ENCODE measurements around the gene FBXO31.

The FBXO31 gene, protein sequence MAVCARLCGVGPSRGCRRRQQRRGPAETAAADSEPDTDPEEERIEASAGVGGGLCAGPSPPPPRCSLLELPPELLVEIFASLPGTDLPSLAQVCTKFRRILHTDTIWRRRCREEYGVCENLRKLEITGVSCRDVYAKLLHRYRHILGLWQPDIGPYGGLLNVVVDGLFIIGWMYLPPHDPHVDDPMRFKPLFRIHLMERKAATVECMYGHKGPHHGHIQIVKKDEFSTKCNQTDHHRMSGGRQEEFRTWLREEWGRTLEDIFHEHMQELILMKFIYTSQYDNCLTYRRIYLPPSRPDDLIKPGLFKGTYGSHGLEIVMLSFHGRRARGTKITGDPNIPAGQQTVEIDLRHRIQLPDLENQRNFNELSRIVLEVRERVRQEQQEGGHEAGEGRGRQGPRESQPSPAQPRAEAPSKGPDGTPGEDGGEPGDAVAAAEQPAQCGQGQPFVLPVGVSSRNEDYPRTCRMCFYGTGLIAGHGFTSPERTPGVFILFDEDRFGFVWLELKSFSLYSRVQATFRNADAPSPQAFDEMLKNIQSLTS

GRCh38 chr16:87383505-87384161 is at the start of gene FBXO31:
TSS of gene FBXO31 (minus strand) at chr16:87383776. CDS start at chr16:87383744, 32 bp downstream.
- DNase-seq: peak; percentile 89 to 90

- no peak for DNase-seq
Measured at GRCh38 chr16:87432330-87432915, 48.8 kb upstream of the FBXO31 start.

DNA sequence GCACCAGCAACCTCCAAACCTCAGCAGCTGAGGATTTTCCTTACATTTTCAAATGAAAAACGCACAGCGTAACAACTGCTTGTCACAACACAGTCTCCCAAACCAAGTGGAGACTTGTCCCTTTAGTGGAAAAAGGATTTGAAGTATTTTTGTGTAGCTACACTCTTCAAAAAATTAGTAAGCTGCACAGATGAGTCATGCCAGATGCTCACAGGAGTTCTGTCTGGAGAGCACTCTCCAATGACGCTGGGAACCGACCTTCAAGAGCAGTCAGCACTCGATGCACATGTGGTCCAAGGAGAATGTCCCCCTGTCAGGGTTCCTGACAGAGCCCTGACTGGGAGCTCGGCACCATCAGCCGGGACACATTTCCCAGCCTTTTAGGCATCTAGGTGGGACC is 48.4 kb upstream of the FBXO31 start:
- no peak for DNase-seq

GRCh38 chr16:87426423-87427215 is 43.0 kb upstream of the FBXO31 start:
- no peak for DNase-seq

GRCh38 chr16:87425941-87426340 is 42.4 kb upstream of the FBXO31 start:
- no peak for DNase-seq

GRCh38 chr16:87424266-87424665 is 40.7 kb upstream of the FBXO31 start:
- no peak for DNase-seq

DNA sequence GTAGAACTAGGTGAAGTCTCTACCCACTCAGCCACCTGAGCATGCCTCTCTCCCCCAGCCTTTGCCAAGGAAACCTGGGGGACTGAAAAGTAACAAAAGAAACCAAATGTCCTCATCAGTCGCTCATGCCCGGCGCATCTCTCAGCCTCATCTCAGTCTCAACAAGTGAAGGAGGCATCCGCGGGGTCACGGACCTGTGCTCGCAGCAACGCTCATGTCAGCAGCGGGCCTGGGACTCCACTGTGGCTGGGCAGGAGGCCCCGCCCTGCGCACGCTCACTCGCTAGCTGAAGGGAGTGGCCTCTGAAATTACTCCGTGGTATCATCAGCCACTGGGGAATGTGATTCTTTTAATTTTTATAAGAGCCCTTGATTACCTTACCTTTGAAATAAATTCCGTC is 39.9 kb upstream of the FBXO31 start:
- DNase-seq: no peak

DNA sequence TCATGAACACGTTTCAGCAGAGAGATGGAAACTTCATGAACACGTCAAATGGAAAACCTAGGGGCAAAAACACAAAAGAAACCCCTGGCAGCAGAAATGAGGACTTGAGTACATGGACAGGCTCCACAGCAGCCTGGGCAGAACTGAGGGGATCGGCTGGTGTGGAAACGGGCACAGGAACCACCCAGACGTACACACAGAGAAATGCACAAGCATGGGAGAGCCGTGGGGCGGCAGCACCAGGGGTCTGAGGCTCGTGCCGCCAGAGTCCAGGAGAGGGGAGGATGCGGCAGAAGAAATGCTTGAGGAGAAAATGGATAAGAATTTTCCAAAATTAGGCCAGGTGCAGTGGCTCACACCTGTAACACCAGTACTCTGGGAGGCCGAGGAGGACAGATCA is 38.5 kb upstream of the FBXO31 start:
- no peak for DNase-seq

DNA sequence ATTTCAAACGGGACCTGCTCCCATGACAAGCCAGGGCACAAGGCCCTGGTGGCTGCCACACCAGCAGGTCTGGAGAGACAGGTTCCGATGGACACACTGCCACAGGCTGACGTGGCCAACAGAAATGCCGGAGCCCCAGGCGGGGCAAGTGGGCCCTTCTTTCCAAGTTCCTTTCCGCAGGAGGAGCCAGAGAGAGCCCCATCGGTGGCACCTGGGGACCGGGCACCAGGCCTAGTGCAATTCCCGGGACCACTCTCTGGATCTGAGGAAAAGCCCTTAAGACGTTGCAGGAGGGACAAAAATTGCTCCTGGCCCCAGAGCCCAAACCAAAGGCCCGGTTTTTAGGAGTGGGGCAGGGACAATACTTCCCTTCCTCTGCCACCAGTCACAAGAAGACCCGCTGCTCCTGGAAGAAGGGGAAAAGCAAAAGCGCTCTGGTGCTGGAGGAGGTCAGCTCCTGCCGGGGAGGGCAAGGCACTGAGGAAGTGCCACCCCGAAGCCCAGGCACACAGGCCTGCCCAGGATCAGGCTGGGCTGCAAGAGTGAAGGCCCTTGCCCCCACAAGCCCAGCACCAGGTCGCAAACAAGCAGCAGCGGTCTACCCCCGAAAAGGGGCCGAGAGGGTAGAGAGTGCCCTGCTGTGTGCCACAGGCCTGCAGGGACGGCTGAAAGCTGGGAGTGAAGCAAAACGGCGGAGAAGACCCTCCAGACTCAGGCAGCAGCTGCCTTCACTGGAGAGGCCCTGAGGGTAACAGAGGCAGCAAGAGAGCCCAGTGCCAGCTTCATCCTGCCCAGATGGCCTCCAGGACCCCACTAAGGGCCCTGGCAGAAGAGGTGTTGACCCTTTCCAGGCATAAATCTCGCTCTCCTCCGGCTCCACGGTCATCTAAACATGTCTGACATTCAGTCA is 37.7 kb upstream of the FBXO31 start:
- DNase-seq: no peak

DNA sequence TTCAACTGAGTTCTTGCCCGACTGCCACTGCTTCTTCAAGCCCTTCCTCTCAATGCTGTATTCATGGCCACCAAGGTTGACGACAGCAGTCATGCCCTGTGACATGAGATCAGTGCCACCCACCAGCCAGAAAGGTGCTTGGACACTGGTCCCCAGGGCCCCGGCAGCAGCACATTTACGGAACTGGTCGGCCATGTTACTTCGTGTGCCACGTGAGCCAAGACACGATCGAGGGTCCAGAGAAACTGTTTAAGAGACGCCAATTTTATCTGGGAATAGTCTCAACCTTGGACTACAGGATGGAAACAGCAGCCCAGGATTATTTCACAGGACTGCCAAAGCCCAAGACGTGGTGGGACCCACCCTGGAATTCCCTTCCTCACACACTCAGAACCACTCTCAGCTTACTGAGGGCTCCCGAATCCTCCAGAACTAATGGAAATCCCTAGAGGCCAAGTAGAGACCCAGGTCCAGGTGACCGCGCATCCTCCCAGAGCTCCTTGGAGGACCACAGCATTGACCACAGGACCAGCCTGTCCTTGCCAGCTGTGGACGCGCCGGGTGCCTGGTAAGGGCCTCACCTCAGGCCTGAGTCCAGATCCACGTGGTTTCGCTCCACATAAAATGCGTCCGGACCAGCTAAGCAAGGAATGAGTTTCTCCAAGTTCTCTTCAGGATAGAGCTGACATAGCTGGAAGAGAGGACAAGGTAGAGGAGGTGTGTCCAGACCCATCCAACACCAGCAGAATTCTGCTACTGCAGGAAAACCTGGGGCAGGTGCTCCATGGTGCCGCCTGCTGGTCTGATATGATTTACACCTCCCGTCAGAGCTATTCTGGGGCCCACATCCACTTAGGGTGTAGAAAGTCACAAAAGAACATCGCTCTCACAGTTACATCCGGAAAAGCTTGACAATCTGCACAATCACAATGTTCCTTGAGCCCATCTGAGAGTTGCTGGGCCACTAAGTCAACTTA is 36.7 kb upstream of the FBXO31 start:
- no peak for DNase-seq

- no peak for DNase-seq
Measured at GRCh38 chr16:87418644-87419043, 35.1 kb upstream of the FBXO31 start.

DNA sequence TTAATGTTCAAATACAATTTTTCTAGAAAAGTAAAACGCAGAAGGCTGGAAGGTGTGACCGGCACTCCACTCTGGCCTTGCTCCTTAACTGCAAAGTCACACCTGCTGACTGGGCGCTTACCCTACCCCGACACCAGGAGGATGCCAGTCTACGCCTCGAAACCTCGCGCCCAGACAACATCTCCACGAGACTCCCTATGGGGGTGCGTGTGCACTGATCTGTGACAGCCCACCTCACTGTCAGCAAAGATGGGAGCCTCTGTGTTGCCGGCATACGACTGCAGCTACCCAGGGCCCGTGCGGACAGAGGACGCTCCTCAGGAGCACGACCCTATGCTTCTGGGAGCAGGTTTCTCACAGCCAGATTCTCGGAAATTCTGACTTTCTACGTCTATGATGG is 34.6 kb upstream of the FBXO31 start:
- DNase-seq: no peak

DNA sequence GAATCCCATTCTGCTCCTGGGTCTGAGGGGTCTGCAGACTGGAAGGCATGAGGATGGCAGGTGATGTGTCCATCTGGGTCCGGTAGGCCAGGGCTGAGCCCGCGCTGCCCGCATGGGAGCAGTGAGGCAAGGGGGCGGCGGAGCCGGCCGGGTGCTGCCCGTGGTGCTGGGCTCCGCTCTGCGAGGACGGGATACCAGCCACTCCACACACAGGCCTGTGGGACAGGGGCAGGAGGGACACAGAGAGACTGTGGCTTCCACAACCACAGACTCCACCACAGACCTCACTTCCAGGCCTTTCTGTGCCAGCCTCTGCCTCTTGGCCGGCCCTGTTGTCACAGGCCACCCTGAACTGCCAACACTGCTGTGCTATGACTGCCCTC is 33.9 kb upstream of the FBXO31 start:
- DNase-seq: no peak

GRCh38 chr16:87416826-87417527 is 33.4 kb upstream of the FBXO31 start:
- peak; percentile 31 to 35 for DNase-seq

GRCh38 chr16:87415441-87415840 is 31.9 kb upstream of the FBXO31 start:
- DNase-seq: no peak

DNA sequence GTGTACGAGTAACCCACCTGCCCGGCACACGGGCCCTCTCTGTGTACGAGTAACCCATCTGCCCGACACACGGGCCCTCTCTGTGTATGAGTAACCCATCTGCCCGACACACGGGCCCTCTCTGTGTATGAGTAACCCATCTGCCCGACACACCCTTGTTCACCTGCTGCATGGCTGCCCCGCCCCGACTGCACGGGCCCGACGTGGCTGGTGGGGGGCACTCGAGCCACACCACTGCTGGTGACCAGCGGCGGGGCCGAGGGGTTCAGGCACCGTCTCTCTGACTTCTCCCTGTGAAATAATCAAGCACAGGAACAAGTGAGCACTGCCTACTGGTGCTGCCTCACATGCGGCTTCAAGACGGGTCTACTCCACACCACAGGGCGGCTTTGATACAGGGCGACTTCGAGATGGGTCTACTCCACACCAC is 30.7 kb upstream of the FBXO31 start:
- no peak for DNase-seq

DNA sequence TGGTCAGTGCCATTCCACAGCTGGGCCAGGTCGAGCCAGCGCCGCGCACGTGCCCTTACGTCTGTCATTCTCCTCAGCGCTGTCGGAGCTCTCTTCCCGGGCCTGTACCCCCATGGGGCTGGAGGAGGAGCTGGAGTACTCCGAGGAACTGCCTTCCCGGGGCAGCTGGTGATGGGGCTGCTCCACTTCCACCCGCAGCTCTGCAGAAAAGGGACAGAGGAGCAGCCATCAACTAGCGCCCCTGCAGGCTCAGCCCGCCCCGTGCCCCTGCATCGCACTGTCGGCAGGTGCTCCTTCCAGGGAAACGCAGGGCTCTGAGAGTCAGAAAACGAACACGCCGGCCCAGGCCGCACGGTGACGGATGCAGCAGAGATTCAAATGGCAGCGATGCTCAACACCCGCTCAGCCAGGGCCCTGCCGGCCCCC is 29.4 kb upstream of the FBXO31 start:
- DNase-seq: no peak

- no peak for DNase-seq
Measured at GRCh38 chr16:87412371-87412995, 28.9 kb upstream of the FBXO31 start.
